HG02588 (cell line): Measurements from ENCODE around the gene PSD2.
A peak's percentile ranks its signal among the peaks of the same experiment; 100 is the strongest.

ENCODE experiments used
- ATAC-seq: cut with Tn5 transposase; IDR thresholded peaks from one replicate; pipeline ENCODE4 v1.9.1; 2021; ENCODE audit warnings: mild to moderate bottlenecking, moderate library complexity; ENCODE audit not compliant: unreplicated experiment

PSD2 gene

GRCh38 chr5:139835656-139836055 lies 40.0 kb downstream of the PSD2 start:
- no peak for ATAC-seq

DNA sequence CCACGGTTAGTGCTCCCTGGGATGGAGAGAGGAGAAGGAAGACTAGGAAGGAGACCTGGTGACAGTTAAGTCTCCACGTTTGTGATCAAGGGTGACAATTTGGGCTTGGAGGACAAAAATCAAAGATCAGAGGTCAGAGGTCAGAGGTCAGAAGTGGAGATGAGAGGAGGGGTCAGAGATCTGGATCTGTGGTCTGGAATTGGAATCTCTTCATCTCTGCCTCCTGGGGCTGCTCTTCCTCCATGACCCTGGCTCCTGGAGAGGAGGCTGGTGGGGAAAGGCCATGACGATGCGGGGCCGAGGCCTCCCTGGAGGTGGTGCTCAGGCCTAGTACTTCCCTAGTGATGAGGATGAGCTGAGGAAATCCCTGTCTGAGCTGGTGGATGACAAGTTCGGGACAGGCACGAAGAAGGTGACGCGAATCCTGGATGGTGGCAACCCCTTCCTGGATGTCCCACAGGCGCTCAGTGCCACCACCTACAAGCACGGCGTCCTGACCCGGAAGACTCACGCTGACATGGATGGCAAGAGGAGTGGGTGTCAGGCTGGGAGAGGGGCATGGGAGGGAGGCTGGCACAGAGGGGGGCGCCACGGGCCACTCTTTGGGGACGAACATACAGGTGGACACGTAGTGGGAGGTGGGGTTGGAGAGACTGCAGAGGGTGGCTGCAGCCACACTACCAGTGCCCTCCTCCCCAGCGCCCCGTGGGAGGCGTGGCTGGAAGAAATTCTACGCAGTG lies 41.0 kb downstream of the PSD2 start:
- no peak for ATAC-seq

DNA sequence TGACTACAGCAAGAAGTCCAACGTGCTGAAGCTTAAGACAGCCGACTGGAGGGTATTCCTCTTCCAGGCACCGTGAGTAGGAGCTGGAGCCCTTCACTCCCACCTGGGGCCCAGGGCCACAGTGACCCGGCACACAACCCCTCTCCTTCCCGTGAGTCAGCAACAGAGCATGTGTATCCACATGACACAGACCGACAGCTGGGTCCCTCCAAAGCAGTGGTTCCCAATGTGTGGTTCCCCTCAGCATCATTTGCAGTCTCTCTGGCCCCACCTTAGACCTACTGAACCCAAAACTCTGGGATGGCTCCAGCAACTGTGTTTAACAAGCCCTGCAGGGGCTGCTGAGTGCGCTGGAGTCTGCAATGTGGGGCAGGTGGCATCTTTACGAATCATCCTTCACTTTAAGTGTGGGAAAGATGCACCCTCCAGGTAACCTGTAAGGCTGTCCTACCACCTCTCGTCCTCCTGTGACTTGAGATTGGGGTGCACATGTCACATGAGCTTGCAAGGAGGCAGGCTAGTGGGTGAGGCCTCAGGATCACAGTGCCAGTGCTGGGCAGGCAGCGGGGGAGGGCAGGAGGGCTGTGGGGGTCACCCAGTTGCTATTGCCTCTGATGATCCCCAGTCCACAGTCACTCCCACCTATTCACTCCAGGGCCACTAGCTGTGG lies 42.2 kb downstream of the PSD2 start:
- no peak for ATAC-seq

GRCh38 chr5:139838381-139839197 lies 43.0 kb downstream of the PSD2 start:
- no peak for ATAC-seq

DNA sequence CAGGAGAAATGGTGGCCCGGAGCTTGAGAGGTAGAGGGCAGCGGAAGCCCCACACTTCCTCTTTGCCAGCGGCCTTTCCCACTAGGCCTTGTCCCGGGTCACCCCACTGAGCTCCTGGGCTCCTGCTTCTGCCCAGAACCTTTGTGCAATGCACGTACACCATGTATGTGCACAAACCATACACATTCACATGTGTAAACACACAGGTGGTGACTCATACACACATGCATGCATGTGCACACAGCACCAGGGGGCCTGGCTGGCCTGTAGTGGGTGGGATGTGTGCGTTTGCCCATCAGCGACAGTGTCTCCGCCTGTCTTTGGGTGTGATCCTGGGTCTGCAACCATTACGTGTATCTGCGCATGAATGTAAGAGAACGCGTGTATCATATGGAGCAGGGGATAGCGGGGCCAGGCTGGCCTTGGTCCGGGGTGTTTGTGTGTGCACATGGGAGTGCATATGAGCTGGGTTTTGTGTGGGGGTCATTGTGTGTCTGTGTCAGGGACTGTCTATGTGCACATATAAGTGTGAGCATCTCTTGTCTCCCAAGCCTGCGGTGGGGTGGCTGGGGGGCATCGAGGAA lies 43.7 kb downstream of the PSD2 start:
- no peak for ATAC-seq

- no peak for ATAC-seq
Observed at GRCh38 chr5:139839918-139840317, 44.3 kb downstream of the PSD2 start.

- ATAC-seq = no peak
Observed at GRCh38 chr5:139841549-139841948, 45.9 kb downstream of the PSD2 start.

- no peak for ATAC-seq
Observed at GRCh38 chr5:139842321-139842720, 46.7 kb downstream of the PSD2 start.

DNA sequence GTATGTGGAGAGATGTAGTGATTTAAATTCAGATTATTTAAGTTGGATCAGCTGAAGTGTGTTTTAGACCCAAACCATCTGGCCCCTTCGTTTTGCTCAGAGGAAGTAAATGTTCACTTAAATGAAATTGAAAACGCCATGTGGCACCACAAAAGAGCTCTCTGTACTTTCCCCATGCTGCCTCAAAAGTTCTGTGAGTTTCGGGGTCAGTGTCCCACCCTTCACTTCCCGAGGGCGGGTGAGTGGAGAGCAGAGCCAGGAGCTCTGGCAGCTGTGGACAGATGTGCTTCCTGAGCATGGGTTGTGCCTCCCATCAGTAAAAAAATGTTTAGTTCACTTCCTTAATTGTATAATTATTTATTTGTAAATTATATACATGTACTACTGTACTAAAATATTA lies 48.4 kb downstream of the PSD2 start:
- ATAC-seq = no peak

DNA sequence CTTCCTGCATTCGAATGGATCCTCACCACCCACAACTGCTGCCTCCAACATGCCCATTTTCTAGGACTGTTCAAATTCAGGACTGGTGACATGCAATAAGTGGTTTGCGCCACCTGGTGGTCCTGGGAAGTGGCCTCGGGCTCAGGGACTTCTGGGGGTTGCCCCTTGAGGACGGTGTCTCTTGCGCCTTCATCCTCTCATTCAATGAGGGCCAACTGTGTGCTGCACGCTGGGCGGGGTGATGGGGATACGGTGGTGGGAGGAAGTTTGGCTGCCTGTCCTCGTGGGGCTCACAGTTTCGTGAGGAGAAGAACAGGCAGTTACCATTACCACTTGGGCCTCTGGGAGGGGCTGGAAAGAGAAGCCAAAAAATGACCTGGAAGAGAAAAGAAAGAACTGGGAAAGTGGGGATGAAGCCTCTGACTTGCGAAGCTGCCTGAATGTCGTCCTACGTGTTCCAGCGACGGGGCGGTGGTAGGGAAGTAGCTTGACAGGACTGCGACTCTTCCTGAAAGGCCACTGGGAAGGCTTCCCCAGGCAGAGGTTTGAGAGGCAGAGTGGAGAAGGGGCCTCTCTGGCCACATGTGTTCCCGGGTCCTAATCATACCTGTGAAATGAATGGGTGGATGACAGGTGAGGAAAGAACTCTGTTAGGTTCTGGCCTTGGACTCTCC lies 49.0 kb downstream of the PSD2 start:
- peak; percentile 42 for ATAC-seq

- no peak for ATAC-seq
Observed at GRCh38 chr5:139845846-139846681, 50.5 kb downstream of the PSD2 start.

- no peak for ATAC-seq
Observed at GRCh38 chr5:139847091-139847490, 51.5 kb downstream of the PSD2 start.

DNA sequence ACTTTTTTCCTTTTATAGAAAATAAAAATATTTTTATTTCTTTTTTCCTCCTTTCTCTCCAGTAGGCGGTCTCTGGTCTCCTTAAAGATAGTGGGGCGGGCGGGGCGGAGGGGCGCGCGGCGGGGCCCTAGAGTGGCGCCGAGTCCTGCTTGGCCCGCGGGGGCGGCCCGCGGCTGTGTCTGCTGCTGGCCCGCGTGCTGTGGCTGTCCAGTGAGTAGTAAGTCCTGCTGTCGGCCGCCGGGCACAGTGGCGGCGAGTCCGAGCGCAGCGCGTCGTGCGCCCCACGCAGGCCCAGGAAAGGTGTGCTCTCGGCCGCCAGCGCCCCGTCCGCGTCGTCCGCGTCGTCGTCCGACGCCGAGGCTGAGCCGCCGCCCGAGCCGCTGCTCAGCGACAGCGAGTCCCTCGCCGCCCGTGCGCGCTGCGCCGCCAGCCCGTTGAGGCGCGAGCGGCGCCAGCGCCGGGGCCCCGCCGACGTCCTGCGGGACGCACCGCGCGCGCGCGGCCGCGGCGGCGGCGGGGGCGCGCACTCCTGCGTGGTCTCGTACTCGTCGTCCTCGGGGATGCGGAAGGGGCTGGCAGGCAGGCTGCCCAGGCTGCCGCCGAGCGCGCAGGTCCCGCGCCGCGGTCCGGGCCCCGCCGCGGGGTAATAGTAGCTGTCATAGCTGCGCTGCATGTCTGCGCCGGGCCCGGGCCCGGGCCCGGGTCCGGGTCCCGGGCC lies 52.3 kb downstream of the PSD2 start:
- ATAC-seq = peak; percentile 63

DNA sequence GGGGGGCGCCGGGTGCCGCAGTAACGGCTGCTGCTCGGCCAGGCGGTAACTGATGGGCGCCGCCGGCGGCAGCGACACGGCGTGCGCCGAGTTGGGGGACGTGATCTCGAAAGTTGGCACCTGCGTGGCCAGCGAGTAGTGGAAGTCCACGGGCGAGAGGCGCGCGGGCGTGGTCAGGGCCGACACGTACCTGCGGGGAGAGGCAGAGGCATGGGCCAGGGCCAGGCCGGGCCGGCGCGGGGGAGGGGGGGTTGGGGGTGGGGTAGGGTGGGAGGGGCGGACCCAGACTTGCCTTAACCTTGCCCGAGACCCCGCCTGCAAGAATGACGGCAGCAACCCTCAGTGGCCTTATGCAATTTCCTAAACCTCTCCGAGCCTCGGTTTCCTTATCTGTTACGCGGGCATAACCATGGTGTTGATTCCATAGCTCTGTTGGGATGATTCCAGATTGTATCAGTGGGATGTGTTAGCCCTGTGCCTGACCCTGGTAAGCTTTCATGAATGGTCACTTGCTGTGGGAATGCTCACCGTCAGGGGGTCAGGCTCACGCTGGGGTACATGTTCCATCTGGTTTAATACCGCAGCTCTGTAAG lies 53.0 kb downstream of the PSD2 start:
- no peak for ATAC-seq

- ATAC-seq = no peak
Observed at GRCh38 chr5:139849501-139849900, 53.9 kb downstream of the PSD2 start.

GRCh38 chr5:139849942-139850341 lies 54.3 kb downstream of the PSD2 start:
- no peak for ATAC-seq

GRCh38 chr5:139850423-139851016 lies 54.9 kb downstream of the PSD2 start:
- no peak for ATAC-seq

DNA sequence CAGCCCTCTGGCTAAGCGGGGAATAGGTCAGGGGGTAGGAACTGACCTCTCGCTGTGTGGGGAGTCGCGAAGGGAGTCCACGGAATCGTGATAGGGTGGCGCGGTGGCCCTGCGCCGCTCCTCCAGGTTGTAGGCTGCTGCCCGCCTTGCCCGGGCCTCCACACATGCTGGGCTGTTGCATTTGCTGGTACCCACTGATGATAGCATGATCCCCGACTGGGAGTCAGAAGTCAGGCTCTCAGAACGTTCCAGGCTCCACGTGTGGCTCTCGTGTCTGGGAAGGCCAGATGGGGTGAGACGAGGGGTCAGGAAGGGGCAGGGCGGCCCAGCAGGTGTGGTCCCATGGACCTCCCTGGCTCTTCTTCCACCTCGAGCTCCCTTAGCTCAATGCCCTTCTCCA lies 56.0 kb downstream of the PSD2 start:
- ATAC-seq = no peak

DNA sequence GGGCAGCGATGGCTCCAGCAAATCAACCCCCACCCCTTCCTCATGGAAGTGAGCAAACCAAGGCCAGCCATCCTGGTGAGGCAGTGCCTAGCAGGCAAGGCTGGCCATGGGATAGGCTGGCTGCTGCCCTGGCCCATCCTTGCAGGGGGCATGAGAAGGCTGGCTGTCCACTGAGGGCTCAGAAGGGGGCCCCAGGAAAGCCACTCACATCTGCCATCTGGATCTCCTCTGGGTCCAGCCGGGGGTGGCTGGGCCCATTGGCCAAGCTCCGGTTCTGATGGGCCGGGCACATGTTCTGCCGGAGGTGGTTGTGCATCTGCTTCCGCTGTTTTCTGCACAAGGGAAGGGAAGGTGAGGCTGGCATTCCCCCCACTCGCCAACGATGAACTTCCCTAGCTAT lies 57.1 kb downstream of the PSD2 start:
- ATAC-seq = no peak
